Ammon's horn (tissue), 1 donor: Measurements from ENCODE around the gene SBK3.
"Not testable (repeated sequence)": the region's sequence is repeated elsewhere in the genome, so short reads cannot be mapped to it uniquely, and the experiment has no call there.

Experiments
- DNase-seq: peaks from one replicate; pipeline ENCODE4 v3.0.0-alpha.2; 2016; ENCODE audit warnings: low spot score

Gene SBK3

DNA sequence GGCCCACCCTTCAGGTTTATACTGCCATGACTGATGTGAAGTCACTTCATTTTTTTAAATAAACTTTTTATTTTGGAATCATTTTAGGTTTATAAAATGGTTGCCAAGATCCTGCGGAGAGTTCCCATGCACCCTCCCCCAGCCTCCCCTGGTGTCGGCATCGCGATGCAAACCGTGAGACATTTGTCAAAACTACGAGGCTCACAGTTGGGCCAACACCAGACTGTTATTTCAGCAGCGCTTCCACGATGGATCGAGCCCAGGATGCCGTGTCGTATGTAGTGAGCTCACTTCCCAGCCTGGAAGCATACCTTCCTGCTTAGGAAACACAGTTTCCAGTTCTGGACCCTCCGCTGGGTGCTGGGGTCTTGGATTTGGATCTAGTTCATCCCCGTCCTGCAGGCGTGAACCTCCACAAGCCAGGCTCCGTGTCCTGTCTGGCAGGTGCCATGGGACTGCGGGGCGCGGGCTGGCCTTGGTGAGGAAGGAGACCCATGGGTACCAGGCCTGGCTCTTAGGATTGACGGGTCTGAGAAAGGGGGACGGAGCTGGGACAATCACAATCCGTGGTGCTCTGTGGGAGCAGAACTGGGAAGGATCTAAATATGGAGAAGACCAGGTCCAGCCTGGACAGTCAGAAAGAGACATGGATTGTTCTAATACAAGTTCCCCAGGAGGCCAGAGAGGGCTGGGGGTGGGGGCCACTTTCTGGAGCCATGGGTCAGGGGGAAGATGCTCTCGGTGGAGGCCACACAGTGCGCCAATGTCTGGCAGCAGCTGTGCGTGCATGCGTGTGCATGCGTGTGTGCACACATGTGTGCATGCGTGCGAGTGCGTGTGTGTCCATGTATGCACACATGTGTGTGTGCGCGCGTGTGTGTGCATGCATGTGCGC lies 6.0 kb downstream of the SBK3 start:
- DNase-seq, result no peak

DNA sequence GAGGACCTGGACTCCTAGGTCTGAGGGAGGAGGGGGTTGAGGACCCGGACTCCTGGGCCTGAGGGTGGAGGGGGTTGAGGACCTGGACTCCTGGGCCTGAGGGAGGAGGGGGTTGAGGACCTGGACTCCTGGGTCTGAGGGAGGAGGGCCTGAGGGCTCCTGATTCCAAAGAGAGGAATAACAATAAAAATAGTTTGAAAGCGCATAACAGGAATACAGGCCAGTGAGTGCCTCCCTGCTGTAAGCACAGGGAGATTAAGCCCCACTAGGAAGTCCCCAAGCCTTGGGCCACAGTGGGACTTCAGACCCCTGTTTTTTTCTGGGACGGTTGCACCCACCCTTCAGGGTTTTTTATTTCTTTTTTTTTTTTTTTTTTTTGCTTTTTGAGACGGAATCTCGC lies 7.2 kb downstream of the SBK3 start:
- no peak for DNase-seq

DNA sequence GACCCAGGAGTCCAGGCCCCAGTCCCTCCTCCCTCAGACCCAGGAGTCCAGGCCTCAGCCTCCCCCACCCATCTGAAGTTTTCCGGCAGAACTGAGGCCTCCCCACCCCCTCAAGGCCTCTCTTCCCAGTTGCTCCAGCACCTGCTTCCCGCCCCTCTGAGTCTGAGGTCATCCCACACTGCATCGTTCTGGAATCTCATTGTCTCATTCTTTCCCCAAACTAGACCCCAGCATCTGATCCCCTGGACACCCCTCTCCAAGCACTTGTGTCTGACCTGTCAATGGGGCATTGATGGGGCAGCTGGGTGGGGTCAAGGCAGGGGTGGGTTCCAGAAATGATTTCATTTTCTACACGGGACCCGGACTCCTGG lies 7.6 kb downstream of the SBK3 start:
- DNase-seq, result no peak

DNA sequence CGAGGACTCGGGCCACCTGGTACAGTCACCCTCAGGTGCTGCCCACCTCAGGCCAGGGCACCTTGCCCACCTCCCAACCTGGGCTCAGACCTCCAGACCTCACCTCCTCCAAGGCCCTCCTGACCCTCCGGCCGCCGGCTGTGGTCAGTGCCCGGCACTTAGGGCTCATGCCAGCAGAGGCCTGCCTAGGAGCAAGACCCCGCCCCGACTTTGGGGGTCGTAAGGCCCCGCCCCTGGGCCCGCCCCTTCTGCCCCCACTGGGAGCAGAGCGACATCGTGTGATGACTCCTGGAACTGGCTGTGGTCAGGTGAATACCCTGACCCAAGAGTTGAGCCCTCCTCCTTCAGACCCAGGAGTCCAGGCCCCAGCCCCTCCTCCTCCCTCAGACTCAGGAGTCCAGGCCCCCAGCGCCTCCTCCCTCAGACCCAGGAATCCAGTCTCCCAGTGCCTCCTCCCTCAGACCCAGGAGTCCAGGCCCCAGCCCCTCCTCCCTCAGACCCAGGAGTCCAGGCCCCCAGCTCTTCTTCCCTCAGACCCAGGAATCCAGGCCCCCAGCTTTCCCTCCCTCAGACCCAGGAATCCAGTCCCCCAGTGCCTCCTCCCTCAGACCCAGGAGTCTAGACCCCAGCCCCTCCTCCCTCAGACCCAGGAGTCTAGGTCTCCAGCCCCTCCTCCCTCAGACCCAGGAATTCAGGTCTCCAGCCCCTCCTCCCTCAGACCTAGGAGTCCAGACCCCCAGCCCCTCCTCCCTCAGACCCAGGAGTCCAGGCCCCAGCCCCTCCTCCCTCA lies 8.2 kb downstream of the SBK3 start, which contains the start of gene SBK2:
Gene SBK2, minus strand, starts transcription at position 183 of the 790 bp plus-strand sequence. CDS start 839 bp downstream, outside the sequence.
- DNase-seq, result no peak

DNA sequence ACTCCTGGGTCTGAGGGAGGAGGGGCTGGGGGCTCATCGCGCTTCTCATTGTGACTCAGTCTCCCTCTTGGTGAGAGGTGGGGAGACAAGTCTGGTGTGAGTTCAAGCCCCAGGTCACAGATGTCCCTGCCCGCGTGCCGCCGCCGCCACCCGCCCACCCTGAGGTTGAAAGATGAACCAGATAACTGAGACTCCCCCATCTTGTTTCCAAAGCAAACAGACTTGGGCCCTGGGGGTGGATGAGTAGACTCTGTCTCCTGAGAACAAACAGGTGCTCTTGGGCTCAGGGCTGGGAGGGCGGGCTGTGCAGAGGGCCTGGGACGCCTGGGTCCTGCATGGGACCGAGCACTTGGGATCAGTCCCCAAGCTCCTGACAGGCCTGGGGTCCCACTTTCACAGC lies 9.0 kb downstream of the SBK3 start:
- DNase-seq, result no peak

DNA sequence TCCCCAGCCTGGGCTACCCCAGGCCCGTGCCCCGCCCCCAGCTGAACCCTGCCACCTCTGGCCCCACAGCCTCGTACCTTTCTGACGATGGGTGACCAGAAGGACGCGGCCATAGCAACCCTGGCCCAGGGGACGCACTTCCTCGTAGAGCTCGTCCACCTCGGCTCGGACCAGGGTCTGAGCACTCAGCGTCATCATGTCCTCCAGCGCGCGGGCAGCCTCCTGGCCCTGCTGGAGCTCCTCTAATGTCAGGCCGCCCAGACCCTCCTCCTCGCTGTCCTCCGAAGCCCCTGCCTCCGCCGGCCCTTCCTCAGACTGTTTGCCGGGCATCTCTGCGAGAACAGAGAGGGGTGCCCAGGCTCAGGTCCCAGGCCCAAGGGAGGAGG lies 9.4 kb downstream of the SBK3 start:
- DNase-seq, result no peak

DNA sequence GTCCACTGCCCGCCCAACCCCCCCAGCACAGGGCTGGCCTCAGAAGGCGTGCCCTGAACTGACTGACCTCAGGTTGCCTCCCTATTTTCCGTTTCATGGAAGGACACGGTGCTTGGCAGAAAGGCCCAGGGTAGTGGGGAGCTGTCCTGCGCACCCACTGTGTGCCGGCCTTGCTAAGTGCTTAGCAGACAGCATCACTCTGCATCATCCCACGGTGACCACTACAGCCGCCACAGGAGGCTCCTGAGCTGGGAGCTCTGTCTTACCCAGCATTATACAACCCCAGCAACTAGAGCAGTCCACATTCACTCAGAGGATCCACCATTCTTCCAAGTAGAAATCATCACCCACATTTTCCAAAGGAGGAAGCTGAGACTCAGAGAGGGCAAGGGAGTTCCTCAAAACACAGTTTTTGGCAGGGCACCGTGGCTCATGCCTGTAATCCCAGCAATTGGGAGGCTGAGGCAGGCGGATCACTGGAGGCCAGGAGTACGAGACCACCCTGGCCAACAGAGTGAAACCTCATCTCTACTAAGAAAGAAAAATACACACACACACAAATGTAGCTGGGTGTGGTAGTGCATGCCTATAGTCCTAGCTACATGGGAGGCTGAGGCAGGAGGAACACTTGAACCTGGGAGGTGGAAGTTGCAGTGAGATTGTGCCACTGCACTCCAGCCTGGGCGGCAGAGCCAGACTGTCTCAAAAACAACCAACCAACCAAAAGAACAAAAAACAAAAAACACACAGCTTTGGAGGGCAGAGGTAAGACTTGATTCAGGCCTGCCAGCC lies 10.0 kb downstream of the SBK3 start:
- DNase-seq, result no peak

DNA sequence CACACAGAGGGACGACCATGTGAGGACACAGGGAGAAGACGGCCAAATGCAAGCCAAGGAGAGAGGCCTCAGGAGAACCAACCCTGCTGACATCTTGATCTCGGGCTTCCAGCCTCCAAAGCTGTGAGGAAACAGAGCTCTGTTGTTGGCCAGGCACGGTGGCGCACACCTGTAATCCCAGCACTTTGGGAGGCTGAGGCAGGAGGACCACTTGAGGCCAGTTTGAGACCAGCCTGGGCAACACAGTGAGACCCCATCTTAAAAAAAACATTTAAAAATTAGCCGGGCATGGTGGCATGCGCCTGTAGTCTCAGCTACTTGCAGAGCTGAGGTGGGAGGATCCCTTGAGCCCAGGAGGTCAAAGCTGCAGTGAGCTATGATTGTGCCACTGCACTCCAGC lies 11.1 kb downstream of the SBK3 start:
- DNase-seq, result not testable (repeated sequence)

DNA sequence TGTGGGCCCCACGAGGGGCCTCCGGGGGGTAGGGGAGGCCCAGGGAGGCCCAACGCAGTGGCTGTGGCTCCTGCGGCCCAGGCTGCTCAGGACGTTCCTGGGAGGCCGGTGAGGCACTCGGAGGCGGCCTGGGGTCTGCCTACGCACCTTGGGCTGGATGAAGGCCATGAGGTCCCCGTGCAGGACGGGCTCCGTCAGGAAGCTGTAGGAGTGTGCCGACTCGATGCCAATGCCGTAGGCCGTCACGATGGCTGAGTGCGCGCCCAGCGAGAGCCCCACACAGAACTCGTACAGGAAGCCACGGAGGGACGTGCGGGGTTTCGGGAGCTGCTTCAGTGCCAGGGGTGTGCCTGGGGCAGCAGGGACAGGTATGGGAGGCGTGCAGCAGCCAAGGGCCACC lies 14.3 kb downstream of the SBK3 start:
- DNase-seq, result no peak

DNA sequence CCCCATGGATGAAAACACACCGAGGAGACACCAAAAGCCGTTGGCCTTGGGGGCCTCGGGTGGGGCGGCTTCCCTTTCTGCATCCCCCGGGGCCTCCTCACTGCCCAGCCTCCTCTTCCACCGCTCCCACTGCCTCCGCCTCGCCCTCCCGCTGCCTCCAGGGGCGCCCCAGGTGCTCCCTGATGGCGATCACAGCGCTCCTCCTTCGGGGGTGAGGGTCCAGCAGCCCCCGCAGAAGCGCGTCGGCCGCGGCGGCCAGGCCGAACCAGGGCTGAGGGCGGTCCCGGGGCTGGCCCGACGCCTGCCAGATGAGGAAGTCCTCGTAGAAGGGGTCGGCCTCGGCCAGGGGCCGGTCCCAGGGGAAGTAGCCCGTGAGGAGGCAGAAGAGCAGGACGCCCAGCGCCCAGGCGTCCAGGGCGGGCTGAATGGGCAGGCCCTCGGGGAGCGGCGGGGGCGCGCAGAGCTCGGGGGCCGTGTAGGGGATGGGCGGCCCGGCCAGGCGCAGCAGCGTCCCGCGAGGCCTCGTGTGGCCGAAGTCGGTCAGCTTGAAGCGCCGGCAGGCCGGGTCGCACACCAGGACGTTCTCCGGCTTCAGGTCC lies 15.6 kb downstream of the SBK3 start:
- no peak for DNase-seq

DNA sequence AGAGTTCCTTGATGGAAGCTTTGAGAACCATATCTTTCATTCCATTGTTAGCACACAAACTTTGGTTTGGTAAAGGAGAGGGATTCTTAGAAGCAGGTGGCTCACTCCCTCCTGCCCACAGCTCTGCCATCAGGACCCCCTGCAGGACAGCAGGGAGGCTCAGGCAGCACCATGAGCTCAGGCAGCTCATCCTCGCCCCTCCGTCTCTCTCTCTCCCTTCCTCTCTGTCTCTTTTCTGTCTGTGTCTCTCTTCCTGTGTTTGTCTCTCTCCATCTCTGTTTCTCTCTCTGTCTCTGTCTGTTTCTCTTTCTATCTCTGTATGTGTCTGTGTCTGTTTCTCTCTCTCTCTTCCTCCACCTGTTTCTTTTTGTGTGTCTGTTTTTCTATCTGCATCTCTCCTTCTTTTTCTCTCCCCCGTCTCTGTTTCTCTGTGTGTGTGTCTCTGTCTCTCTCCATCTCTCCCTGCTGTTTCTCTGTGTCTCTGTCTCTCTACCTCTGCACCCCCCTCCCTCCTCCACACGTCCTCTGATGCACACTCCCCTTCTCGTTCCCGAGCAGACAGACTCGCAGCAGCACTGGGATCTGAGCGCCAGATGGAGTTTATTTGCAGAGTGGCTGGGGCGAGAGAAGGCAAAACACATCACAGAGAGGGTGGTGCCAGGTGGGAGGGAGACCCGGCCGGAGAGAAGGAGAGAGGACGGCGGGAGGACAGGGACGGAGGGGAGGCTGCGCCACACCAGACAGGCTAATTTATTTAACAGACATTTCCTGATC lies 17.1 kb downstream of the SBK3 start:
- DNase-seq, result peak; percentile 57

DNA sequence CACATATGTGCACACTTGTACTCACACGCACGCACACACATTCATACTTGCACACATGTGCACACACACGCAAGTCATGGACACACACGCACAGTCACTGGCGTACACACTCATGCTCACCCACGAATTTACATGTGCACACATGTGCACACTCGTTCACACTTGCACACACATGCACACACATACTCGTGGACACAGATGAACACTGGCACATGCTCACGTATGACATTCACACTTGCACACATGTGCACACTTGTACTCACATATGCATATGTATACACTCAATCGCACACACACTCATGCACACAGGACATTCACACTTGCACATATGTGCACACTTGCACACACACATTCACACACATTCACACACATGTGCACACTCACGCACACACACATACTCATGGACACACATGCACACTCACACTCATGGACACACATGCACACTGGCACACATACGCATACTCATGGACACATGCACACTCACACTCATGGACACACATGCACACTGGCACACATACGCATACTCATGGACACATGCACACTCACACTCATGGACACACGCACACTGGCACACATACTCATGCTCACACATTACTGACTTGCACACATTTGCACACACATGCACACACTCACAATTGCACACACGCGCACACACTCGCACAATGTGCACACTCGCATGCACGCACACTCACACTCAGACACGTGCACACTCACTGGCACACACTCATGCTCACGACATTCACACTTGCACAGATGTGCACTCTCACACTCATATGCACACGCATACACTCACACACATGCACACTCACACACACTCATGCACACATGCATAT lies 17.9 kb downstream of the SBK3 start:
- DNase-seq, result no peak

DNA sequence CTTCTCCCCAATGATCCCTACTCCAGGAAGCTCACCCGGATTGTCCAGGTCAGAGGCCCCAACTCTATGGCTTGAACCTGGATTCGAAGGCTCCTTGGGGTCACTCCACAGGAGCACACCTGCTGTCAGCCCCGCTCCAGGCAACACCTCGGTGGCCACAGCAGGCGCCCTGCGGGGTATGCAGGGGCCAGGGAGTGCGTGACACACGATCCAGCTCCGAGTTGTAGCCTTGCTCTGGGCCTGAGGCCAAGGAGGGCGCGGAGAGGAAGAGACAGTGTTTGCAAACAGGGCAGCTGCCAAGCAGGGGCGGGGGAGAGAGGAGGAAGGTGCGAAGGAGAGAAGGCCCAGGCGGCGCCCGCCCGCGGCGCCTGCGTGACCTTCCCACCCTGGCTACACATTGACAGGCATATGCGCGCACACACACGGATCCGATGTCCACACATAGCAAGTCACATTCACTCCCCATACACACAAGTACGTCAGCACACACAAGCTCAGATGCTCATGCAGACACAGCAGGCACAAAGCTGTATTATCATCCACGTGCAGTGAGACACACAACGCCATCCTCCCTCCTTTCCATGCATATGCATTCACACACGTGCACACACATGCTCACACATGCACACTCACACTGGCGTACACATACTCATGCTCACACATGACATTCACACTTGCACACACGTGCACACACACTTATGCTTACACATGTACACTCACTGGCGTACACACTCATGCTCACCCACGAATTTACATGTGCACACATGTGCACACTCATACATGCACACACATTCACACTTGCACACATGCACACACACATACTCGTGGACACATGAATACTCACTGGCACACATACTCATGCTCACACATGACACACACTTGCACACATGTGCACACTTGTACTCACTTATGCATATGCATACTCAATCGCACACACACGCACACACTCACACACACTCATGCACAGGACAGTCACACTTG lies 18.8 kb downstream of the SBK3 start:
- peak; percentile 15 for DNase-seq

DNA sequence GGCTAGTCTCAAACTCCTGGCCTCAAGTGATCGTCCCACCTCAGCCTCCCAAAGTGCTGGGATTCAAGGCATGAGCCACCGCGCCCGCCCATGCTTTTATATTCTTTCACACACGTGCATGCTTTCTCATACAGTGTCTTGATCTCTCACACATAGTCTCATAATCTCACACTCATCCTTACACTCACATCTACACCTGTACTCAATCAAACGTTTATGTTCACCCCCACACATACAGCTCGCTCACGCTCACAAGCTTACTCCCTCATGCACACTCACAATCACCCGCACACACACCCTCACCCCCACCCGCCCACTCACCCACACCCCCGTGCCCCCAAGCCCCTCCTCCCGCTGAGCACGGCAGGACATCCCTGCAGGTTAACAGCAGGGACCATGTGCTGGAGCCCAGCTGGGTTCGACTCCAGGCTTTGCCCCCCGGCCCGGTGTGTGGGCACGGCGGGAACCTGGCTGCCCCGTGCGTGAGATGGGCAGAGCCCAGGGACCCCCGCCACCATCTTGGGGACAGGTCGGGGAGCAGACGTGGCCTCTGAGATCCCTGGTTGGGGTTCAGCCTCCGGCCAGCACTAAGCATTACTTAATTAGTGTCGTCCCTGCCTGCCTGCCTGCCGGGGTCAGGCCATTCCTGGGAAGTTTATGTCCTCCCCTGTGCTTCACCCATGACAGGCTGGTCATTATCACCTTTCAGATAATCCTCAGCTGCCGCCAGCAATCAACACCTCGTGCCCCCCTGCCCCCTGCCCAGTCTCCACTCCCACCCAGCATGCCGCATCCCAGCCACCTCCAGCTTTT lies 19.8 kb downstream of the SBK3 start:
- DNase-seq, result no peak

DNA sequence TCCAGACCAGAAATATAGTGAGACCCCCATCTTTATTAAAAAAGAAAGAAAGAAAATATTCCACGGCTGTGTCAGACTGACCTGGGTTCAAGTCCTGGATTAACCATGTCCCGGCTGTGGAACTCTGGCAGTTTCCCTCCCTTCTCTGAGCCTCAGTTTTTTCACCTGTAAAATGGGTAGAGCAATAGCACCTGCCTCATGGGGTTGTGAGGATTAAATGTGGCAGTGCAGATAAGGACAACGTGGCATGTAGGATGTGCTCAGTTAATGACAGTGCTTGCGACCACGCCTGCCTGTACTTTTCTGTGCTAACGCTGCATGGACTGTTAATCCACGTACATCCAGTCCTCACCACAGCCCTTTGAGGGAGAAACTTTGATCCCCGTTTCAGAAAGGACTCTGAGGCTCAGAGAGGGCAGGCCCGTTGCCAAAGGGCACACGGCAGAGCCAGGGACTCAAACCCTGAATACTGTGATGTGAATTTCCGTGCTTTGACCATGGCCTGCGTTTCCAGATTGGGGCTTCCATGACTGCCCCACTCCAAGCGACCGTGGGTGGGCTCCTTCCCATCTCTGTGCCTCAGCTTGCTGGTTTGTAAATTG lies 24.6 kb downstream of the SBK3 start:
- no peak for DNase-seq

DNA sequence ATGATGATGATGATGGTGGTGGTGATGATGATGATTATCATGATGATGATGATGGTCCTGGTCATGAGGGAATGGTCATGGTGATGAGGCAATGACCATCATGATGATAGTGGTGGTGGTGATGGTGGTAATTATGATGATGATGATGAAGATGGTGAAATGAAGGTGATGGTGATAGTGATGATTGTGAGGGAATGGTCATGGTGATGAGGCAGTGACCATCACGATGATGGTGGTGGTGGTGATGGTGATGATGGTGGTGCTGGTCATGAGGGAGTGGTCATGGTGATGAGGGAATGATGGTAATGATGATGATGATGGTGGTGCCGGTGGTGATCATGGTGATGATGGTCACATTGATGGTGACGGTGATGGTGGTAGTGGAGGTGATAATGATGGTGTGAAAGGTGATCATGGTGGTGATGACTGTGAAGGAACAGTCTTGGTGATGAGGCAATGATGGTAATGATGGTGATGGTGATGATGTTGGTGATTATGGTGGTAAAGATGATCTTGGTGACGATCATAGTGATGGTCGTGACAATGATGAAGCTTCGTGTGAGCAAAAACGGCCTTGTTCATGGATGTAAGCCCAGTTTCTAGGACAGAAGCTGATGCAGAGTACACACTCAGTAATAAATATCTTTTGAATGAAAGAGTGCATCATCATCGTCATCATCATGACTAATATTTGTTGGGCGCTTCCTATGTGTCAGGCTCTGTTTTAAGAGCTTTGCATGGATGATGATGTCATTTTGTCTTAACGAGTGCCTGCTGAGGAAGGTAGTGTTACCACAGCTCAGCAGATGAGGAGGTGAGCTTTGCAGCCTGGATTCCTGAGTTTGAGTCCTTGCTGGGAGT lies 25.7 kb downstream of the SBK3 start:
- DNase-seq, result no peak
